T-helper 2 cell treated with Interferon-gamma antibody and Interleukin-4, amounts not matched to agents 5 μg/mL and 100 μg/mL, for 36 hours (primary cell): Measurements from ENCODE around the gene GTF3A.

Source experiments
- DNase-seq: peaks from one replicate; pipeline ENCODE4 v3.0.0; 2021; ENCODE audit warnings: low spot score
- H3K27ac Mint-ChIP-seq: one replicate; pipeline ENCODE4 v1.8.0; 2021; ENCODE audit warnings: mild to moderate bottlenecking, mixed read lengths
- H3K27me3 Mint-ChIP-seq: one replicate; pipeline ENCODE4 v1.8.0; 2021; ENCODE audit warnings: low read depth, mixed read lengths
- H3K36me3 Mint-ChIP-seq: one replicate; pipeline ENCODE4 v1.8.0; 2021; ENCODE audit warnings: low read depth, mixed read lengths
- H3K4me1 Mint-ChIP-seq: one replicate; pipeline ENCODE4 v1.8.0; 2021; ENCODE audit warnings: low read depth, mixed read lengths
- H3K4me3 Mint-ChIP-seq: one replicate; pipeline ENCODE4 v1.8.0; 2022; ENCODE audit warnings: mild to moderate bottlenecking, moderate library complexity, mixed read lengths
- H3K9me3 Mint-ChIP-seq: one replicate; pipeline ENCODE4 v1.8.0; 2021; ENCODE audit warnings: mixed read lengths

The GTF3A gene

DNA sequence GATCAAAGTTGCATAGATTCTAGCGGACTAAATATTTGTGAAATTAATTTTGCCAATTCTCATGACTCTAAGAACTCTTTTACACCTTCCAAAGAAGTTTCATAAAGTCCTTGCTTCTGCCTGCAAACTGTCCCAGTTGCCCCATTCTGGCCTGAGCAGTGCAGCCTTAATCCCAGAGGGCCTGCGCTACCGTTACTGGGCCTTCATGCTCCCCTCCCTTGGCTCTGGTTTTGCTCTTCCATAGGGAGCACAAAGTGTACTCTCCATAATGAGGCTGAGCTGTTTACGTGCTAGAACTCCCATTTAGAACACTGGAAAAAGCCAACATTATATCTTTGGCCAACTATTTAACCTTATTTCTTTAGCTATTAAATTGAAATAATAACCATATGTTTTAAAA lies 23.9 kb downstream of the GTF3A start:
- H3K27ac Mint-ChIP-seq, result peak overlapping the region; percentile 76
- peaks cover 48% of the 10 kb centered on the region for H3K4me1 Mint-ChIP-seq
- no peaks in the 10 kb centered on the region for H3K27me3 Mint-ChIP-seq
- DNase-seq, result no peak
- H3K36me3 Mint-ChIP-seq, result peaks cover 19% of the 10 kb centered on the region
- no peaks in the 10 kb centered on the region for H3K9me3 Mint-ChIP-seq
- H3K4me3 Mint-ChIP-seq, result peak overlapping the region; percentile 94

DNA sequence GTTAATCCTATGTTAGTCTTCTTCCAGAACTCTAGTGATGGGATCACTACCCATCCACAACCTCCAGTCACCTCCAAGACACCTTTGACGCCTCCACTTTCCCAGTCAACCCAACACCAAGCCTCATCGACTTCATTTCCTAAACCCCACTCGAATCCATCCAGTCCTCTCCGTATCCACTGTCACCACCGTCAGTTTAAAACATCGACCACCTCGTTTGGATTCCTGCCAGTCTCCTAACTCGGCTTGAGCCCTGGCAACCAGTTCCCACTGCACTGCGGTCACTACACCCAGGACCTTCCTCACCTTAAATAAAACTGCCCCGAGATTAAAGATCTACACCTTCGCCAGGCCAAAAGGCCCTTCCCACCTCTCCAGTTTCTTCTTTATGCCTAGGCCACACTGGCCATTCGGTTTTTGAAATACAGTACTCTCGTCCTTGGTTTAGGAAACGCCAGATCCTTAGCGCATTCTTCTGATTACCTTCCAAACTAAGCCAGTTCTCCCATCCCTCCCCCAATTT lies 24.7 kb downstream of the GTF3A start:
- Mint-ChIP-seq H3K36me3 (peaks cover 19% of the 10 kb centered on the region), H3K4me3 (peak overlapping the region; percentile 94), H3K27ac (peak overlapping the region; percentile 95), H3K27me3 (no peaks in the 10 kb centered on the region), H3K9me3 (no peaks in the 10 kb centered on the region), H3K4me1 (peaks cover 48% of the 10 kb centered on the region)
- DNase-seq, result no peak

DNA sequence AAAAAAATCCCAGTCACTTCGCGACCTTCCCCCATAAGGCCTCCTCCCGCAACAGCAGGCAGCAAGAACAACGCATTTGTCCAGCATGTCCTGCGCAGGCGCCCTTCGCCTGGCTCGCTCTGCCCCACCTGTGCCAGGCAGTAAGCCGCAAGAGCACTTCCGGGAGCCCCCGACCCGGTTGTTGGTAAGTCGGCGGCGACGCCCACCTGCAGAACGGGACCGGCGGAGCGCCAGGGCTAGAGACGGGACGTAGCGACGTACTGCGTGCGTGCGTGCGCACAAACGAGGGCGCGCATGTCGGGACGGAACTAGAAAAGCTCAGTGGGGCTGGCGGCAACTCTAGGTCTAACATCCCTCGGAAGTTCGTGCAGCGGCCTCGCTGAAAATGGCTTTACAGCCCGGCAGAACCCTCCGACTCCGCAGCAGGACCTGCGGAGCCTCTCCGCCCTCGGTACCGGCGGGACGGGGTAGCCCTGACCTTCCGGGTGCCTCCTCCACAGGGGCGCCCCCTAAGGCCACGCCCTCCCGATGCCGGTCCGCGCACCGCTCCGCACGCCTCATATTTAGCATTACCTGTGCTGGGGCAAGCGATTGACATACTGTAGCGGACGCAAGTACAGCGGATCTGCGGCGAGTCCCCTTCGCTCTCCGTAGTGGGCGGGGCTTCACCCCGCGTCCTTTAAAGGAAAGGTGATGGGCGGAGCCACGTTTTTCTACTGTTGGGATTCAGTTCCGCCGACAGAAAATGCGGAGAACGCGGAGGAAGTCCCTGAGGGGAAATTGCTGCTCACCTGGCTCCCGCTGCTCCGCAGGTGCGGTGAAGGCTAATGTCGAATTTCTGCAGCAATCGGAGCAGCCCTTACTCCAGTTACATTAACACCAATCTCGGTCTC lies 25.8 kb downstream of the GTF3A start, which contains the start of gene MTIF3:
Gene MTIF3 (minus strand): TSS at position 629 of the 893 bp plus-strand sequence. CDS start 10,116 bp downstream, outside the sequence.
- peaks cover 17% of the 10 kb centered on the region for H3K36me3 Mint-ChIP-seq
- peak within 1 kb of the TSS; percentile 95 for H3K27ac Mint-ChIP-seq
- peak; percentile 96 for DNase-seq
- peak within 1 kb of the TSS; percentile 94 for H3K4me3 Mint-ChIP-seq
- H3K27me3 Mint-ChIP-seq, result no peaks in the 10 kb centered on the region
- H3K4me1 Mint-ChIP-seq, result peaks cover 46% of the 10 kb centered on the region
- no peaks in the 10 kb centered on the region for H3K9me3 Mint-ChIP-seq

DNA sequence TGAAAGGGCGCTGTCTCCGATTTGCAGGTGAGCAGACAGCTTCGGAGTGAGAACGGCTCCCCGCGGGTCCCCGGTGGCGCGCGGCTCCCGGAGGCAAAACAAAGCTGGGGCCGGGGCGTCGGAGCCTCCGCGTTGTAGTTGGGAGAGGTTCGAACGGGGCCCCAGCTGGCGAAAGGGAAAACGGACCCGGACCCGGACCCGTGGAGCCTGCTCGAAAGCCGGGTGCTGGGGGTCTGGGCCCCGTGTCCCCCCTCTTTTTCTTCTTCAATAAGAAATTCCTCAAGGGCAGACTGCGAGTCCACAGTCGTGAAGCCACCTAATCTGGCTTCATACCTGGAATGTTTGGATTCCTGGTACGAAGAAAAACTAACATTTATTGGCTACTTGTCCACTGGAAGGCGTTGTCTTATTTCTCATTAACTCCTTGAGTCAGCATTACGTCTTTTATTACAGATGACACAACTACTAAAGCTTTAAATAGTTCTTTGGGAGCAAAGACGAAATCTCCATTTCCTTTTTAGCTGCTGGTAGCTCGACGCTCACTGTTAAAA lies 26.6 kb downstream of the GTF3A start:
- H3K9me3 Mint-ChIP-seq, result no peaks in the 10 kb centered on the region
- peaks cover 47% of the 10 kb centered on the region for H3K4me1 Mint-ChIP-seq
- H3K27me3 Mint-ChIP-seq, result no peaks in the 10 kb centered on the region
- H3K27ac Mint-ChIP-seq, result peak overlapping the region; percentile 95
- peak overlapping the region; percentile 94 for H3K4me3 Mint-ChIP-seq
- H3K36me3 Mint-ChIP-seq, result peaks cover 15% of the 10 kb centered on the region
- peak; percentile 24 for DNase-seq

DNA sequence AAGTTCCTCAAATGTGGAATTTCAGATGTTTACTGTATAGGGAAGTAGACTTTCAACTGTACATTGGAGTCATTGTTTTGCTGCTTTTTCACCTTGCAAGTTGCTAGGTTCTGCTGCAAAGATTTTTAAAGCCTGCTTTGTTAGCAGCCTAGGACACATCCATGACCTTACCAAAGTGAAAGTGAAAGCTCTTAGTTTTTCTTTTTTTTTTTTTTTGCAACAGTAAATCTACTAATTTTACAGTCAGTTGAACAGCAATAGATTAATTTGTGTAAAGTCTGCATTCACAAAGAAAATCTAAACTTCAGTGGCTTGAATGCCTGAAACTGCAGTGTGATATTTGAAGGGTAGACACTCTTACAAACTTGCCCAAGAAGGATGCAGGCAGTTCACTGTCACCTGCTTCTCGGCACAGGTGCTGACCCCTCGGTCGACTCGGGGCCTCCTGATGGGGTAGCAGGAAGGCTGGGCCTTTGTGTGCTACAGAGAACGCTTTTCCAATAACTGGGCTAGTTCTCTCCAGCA lies 31.0 kb downstream of the GTF3A start:
- H3K4me1 Mint-ChIP-seq, result peaks cover 20% of the 10 kb centered on the region
- peak overlapping the region; percentile 92 for H3K27ac Mint-ChIP-seq
- peak; percentile 15 for DNase-seq
- H3K4me3 Mint-ChIP-seq, result peak overlapping the region; percentile 85
- no peaks in the 10 kb centered on the region for H3K9me3 Mint-ChIP-seq
- no peaks in the 10 kb centered on the region for H3K27me3 Mint-ChIP-seq
- peaks cover 3% of the 10 kb centered on the region for H3K36me3 Mint-ChIP-seq

DNA sequence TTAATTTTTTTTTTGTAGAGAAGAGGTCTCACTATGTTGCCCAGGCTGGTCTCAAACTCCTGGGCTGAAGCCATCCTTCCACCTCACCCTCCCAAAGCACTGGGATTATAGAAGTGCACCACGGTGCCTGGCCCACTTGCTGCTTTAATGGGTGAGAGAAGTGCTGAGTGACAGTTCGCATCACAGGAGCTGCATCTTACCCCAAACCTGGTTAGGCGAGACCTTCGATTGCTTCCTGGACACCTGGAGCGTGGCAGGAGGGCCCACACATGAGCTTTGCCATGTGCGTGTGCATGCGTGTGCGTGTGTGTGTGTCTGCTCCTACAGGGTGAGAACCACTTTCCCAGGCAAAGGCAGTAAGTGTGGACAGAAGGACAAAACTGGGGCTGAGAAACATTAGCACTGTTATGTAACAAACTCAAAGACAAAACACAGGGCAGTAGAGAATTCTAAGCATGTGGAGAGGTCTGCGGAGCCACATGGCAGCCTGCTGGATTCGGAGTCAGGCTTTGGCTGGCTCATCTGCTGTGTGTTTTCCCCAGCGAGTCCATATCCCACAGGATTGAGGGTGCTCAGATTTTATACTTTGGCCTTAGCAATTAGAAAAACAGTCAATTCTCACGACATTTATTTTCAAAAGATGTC lies 37.6 kb downstream of the GTF3A start:
- H3K27me3 Mint-ChIP-seq, result no peaks in the 10 kb centered on the region
- no peak overlapping the region for H3K27ac Mint-ChIP-seq
- no peak overlapping the region for H3K4me3 Mint-ChIP-seq
- no peak for DNase-seq
- H3K9me3 Mint-ChIP-seq, result no peaks in the 10 kb centered on the region
- H3K4me1 Mint-ChIP-seq, result peaks cover 5% of the 10 kb centered on the region
- no peaks in the 10 kb centered on the region for H3K36me3 Mint-ChIP-seq

DNA sequence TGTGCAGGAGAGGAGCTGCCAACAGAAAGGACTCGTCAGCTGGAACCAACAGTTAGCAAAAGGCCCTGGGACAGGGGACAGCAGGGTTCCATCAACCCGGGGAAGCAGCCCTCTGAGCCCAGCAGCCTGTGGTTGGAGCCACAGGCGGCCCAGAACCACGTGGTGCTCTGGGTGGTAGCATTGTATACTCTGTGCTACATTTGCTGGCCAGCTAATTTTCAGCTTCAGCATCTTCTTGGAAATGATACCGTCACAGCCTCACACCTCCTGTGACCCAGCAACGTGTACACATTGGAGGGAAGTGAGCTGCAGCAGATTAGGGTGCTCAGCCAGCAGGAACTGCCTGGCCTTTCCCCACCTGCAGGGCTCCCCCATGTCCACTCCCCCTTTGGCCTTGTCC lies 39.1 kb downstream of the GTF3A start:
- Mint-ChIP-seq H3K9me3 (no peaks in the 10 kb centered on the region), H3K4me3 (no peak overlapping the region), H3K4me1 (peaks cover 5% of the 10 kb centered on the region), H3K27ac (no peak overlapping the region), H3K27me3 (no peaks in the 10 kb centered on the region), H3K36me3 (no peaks in the 10 kb centered on the region)
- no peak for DNase-seq

DNA sequence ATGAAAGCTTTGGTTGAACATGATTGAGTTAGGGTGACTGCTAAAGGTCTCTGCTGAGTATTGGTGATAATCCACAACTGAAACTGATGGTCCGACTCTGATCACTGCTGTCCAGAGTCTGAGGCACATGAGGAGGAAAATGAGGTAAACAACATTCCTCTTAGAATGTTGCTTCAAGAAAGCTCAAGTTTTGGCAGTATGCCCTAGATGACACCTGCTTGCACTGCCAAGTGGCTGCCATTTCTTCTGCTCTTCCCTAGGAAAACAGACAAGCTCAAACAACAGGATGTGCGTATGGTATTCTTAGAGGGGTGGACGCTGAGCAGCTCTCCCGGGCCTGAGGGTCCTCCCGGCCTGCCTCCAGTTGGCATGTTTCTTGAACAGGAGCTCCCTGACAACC lies 41.2 kb downstream of the GTF3A start:
- Mint-ChIP-seq H3K4me3 (no peak overlapping the region), H3K9me3 (no peaks in the 10 kb centered on the region), H3K4me1 (peaks cover 5% of the 10 kb centered on the region), H3K36me3 (no peaks in the 10 kb centered on the region), H3K27ac (no peak overlapping the region), H3K27me3 (peaks cover 4% of the 10 kb centered on the region)
- no peak for DNase-seq

DNA sequence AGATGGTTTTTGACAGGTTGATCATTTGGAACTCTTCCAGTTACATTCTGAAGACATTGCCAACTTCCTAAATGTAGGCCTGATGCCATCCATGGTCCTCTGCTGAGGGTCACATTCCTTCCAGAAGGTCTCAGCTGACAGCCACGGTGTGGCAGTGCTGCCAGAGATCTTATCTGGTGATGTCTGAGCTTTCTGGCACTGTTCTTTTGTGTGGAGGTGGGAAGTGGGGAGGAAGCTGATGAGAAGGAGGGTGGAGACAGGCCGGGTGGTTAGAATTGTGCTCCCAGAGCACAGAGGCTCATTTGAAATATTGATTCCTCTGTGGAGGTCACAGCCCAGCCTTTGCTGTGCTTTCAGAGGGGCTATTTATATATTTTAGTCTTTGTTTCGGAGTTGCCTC lies 42.1 kb downstream of the GTF3A start:
- no peak overlapping the region for H3K27ac Mint-ChIP-seq
- no peak overlapping the region for H3K4me3 Mint-ChIP-seq
- peaks cover 5% of the 10 kb centered on the region for H3K4me1 Mint-ChIP-seq

DNA sequence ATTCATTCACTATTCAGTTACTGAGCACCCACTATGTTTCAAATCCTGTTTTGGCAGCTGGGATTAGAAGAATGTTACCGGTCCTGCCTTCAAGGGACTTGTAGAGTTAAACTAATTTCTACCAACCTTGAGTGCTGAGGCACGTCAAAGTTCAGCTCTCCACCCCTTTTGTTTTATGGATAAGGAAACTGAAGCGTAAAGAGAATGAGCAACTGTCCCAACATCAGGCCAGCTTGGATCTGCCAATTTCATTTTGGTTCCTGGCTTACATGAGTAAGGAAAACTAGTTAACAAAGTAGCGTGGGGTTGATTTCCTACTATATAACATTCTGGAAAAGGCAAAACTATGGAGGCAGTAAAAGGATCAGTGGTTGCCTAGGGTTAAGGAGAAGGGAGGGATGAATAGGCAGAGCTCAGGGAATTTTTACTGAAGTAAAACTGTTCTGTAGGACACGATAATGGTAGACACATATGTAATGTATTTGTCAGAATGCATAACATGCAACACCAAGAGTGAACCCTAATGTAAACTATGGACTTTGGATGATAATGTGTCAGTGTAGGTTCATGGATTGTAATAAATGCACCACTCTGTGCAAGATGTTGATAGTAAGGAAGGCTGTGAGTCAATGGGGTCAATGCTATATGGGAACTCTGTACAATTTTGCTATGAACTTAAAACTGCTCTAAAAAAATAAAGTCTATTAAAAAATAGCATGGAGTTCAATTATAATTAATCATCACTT lies 45.8 kb downstream of the GTF3A start:
- peaks cover 5% of the 10 kb centered on the region for H3K4me1 Mint-ChIP-seq
- H3K27ac Mint-ChIP-seq, result no peak overlapping the region
- DNase-seq, result no peak
- H3K27me3 Mint-ChIP-seq, result peaks cover 4% of the 10 kb centered on the region
- no peaks in the 10 kb centered on the region for H3K36me3 Mint-ChIP-seq
- no peaks in the 10 kb centered on the region for H3K9me3 Mint-ChIP-seq
- H3K4me3 Mint-ChIP-seq, result no peak overlapping the region

More for the DNA sequence above, 42.1 kb downstream of the GTF3A start:
- peaks cover 4% of the 10 kb centered on the region for H3K27me3 Mint-ChIP-seq
- no peaks in the 10 kb centered on the region for H3K36me3 Mint-ChIP-seq
- no peaks in the 10 kb centered on the region for H3K9me3 Mint-ChIP-seq
- DNase-seq, result no peak

DNA sequence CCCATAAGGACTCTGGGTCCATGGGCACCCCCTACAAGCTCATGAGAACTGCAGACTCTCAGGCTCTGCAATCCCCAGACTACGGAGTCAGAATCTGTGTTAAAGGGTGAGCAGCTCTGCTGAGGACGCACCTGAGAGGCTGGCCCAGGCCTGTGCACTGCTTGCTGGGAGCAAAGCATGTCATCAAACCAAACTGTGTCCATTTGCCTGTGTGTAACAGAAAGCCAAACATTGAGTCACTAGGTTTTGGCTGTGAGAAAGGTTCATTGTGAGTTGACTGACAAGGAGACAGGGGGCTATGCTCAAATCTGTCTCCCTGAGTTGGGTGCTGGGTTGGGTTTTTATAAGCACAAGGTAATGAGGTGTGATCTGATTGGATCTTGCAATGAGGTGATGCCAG lies 48.0 kb downstream of the GTF3A start:
- peaks cover 5% of the 10 kb centered on the region for H3K4me1 Mint-ChIP-seq
- DNase-seq, result no peak
- H3K36me3 Mint-ChIP-seq, result no peaks in the 10 kb centered on the region
- no peak overlapping the region for H3K4me3 Mint-ChIP-seq
- no peaks in the 10 kb centered on the region for H3K9me3 Mint-ChIP-seq
- H3K27me3 Mint-ChIP-seq, result peaks cover 4% of the 10 kb centered on the region
- no peak overlapping the region for H3K27ac Mint-ChIP-seq

DNA sequence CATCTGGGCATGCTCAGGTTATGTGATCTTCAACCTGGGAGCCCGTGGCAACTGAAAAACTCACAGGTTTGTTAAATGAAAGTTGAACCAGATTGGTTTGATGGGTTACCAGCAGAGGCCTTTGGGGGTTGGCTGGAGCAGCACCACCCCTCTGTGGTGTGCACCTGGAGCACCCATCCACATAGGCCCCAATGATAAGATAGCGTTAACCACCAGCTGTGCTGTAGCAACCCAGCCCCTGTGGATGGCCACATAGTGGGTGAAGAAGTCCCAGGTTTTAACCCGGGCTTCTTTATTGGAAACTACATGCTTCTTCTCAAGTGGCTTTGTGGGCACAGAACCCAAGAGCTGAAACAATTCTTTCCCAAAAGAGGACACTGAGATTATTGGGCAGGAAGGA lies 48.5 kb downstream of the GTF3A start:
- H3K9me3 Mint-ChIP-seq, result no peaks in the 10 kb centered on the region
- peaks cover 4% of the 10 kb centered on the region for H3K27me3 Mint-ChIP-seq
- no peaks in the 10 kb centered on the region for H3K36me3 Mint-ChIP-seq
- no peak overlapping the region for H3K27ac Mint-ChIP-seq
- peaks cover 10% of the 10 kb centered on the region for H3K4me1 Mint-ChIP-seq
- no peak overlapping the region for H3K4me3 Mint-ChIP-seq
- DNase-seq, result no peak

DNA sequence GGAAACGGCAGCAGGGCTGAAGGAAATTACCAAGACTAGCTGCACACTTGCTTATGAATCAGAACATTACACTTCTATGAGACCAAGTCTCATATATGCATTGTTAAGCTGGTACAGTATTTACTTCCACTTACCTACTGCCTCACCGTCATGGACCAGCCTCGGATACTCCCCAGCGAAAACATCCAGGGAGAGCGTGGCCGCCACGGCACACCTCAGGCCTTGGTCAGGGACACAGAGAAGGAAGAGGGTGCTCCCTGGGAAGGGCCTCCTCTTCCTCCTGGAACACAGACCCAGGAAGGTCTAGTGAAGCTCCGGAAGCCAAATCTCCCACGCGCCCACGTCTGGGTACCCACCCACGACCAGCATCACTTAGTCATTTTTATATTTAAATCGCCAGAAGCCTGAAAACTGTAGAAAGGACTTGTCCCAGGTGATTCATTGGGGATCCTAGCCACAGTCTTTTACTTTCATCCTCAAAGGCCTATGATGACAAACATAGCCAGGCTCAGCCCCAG lies 50.4 kb downstream of the GTF3A start:
- H3K9me3 Mint-ChIP-seq, result no peaks in the 10 kb centered on the region
- no peaks in the 10 kb centered on the region for H3K36me3 Mint-ChIP-seq
- H3K4me3 Mint-ChIP-seq, result no peak overlapping the region
- H3K27ac Mint-ChIP-seq, result no peak overlapping the region
- H3K4me1 Mint-ChIP-seq, result peaks cover 15% of the 10 kb centered on the region
- peaks cover 4% of the 10 kb centered on the region for H3K27me3 Mint-ChIP-seq
- no peak for DNase-seq
